H1 (cell line): Measurements from ENCODE around the gene CLCF1. TPM values are rescaled to one million over a fixed set of nuclear protein-coding genes. Genes with fewer than 3 reads are reported as not detected.

Source experiments
- CTCF ChIA-PET: fragments of 300-600 bp; sonication (Branson Sonifier 250); formaldehyde crosslinking; loops from one replicate; lab custom pipeline; 2021; ENCODE audit not compliant: partially characterized antibody; lab: Charles Lee
- POLR2A ChIA-PET: fragments of 300-600 bp; sonication (Branson Sonifier 250); formaldehyde crosslinking; loops from one replicate; lab custom pipeline; 2021; ENCODE audit warnings: inconsistent platforms; ENCODE audit not compliant: partially characterized antibody; lab: Charles Lee
- DNase-seq, 2 experiments: peaks; one replicate each; pipeline versions ENCODE4 v3.0.0 to v3.0.0-alpha.2; 2010 to 2022; ENCODE audit warnings: low spot score in 2 of 2, low read depth in 1 of 2, mixed read lengths in 1 of 2
- FAIRE-seq: peaks from 2 replicates; lab custom pipeline; 2011; peaks lifted over from hg19 to GRCh38; lab: Jason Lieb, UNC
- H2AFZ ChIP-seq: 2 replicates; pipeline ENCODE4 v1.8.1; 2012; ENCODE audit warnings: low read length, inconsistent platforms
- H2AK5ac ChIP-seq: 2 replicates; pipeline ENCODE4 v1.6.1; 2013; ENCODE audit warnings: low read depth, low read length
- H2BK120ac ChIP-seq: replicated peaks from 2 replicates; pipeline ENCODE3; 2013; ENCODE audit warnings: low read depth, low read length, inconsistent platforms
- H2BK12ac ChIP-seq: 2 replicates; pipeline ENCODE4 v1.6.1; 2013; ENCODE audit warnings: low read depth, low read length
- H2BK15ac ChIP-seq: 2 replicates; pipeline ENCODE4 v1.6.1; 2013; ENCODE audit warnings: low read length
- H2BK20ac ChIP-seq: 2 replicates; pipeline ENCODE4 v1.6.1; 2013; ENCODE audit warnings: low read length
- H2BK5ac ChIP-seq: 2 replicates; pipeline ENCODE4 v1.6.1; 2013; ENCODE audit warnings: low read depth, low read length
- H3K14ac ChIP-seq: 2 replicates; pipeline ENCODE4 v1.6.1; 2013; ENCODE audit warnings: inconsistent platforms; ENCODE audit not compliant: insufficient read length
- H3K18ac ChIP-seq: 2 replicates; pipeline ENCODE4 v1.6.1; 2013; ENCODE audit warnings: low read length; ENCODE audit errors: extremely low read depth
- H3K23ac ChIP-seq: 2 replicates; pipeline ENCODE4 v1.6.1; 2013; ENCODE audit warnings: inconsistent platforms; ENCODE audit not compliant: insufficient read length
- H3K23me2 ChIP-seq: 2 replicates; pipeline ENCODE4 v1.6.1; 2013; ENCODE audit warnings: low read depth, low read length
- H3K27ac ChIP-seq: 2 replicates; pipeline ENCODE4 v1.6.1; 2011; ENCODE audit warnings: low read depth, low read length, inconsistent platforms
- H3K27me3 ChIP-seq, 4 experiments: replicated peaks in 1 of 4; 1 replicate in 1 of 4; 2 replicates in 3 of 4; pipeline versions ENCODE4 v1.6.1 to v1.8.1; 2011 to 2013; ENCODE audit warnings: low read length in 3 of 4, mild to moderate bottlenecking in 3 of 4, inconsistent platforms in 2 of 4, mixed read lengths in 2 of 4, moderate library complexity in 1 of 4; ENCODE audit not compliant: control insufficient read depth in 3 of 4, insufficient read depth in 3 of 4; ENCODE audit errors: extremely low read depth in 1 of 4
- H3K36me3 ChIP-seq, 4 experiments: 2 replicates each; pipeline versions ENCODE4 v1.6.1 to v1.8.1; 2011 to 2013; ENCODE audit warnings: mild to moderate bottlenecking in 4 of 4, low read length in 3 of 4, moderate library complexity in 2 of 4, control low read depth in 1 of 4, inconsistent platforms in 1 of 4; ENCODE audit not compliant: insufficient read depth in 4 of 4, control insufficient read depth in 2 of 4
- H3K4ac ChIP-seq: replicated peaks from 2 replicates; pipeline ENCODE3; 2013; ENCODE audit warnings: low read length, low read depth, mixed read lengths, inconsistent platforms; ENCODE audit not compliant: insufficient read length
- H3K4me1 ChIP-seq, 4 experiments: replicated peaks in 1 of 4; 1 replicate in 1 of 4; 2 replicates in 3 of 4; pipeline versions ENCODE4 v1.6.1 to v1.8.1; 2011 to 2013; ENCODE audit warnings: low read length in 3 of 4, inconsistent platforms in 2 of 4, mixed read lengths in 1 of 4; ENCODE audit not compliant: insufficient read depth in 4 of 4, control insufficient read depth in 3 of 4
- H3K4me2 ChIP-seq, 2 experiments: 2 replicates each; pipeline versions ENCODE4 v1.6.1 to v1.8.1; 2011 to 2013; ENCODE audit warnings: low read depth in 2 of 2, low read length in 2 of 2, control low read depth in 1 of 2, inconsistent platforms in 1 of 2, mild to moderate bottlenecking in 1 of 2; ENCODE audit not compliant: insufficient read depth in 1 of 2
- H3K4me3 ChIP-seq, 4 experiments: fragments of 200-600, 300-600 bp in 1 of 4; sonication (generic), shearing (Covaris generic), sonication (Bioruptor Twin) in 1 of 4; 2 replicates each; pipeline versions ENCODE4 v1.5.1 to v1.8.1; 2011 to 2016; ENCODE audit warnings: low read length in 4 of 4, low read depth in 3 of 4, control low read depth in 2 of 4, inconsistent platforms in 2 of 4, mild to moderate bottlenecking in 2 of 4, mixed read lengths in 1 of 4, moderate library complexity in 1 of 4; ENCODE audit not compliant: insufficient read depth in 2 of 4; ENCODE audit errors: extremely low read depth in 1 of 4
- H3K56ac ChIP-seq: replicated peaks from 2 replicates; pipeline ENCODE3; 2013; ENCODE audit warnings: low read depth, mild to moderate bottlenecking, mixed read lengths, low read length, inconsistent platforms; ENCODE audit not compliant: insufficient read length
- H3K79me1 ChIP-seq: 2 replicates; pipeline ENCODE4 v1.6.1; 2013; ENCODE audit warnings: low read depth, low read length, control low read depth
- H3K79me2 ChIP-seq, 2 experiments: 2 replicates each; pipeline versions ENCODE4 v1.6.1 to v1.8.1; 2012 to 2013; ENCODE audit warnings: low read length in 2 of 2, mild to moderate bottlenecking in 2 of 2, inconsistent platforms in 1 of 2; ENCODE audit not compliant: insufficient read depth in 2 of 2, control insufficient read depth in 1 of 2
- H3K9ac ChIP-seq, 4 experiments: replicated peaks in 1 of 4; 1 replicate in 1 of 4; 2 replicates in 3 of 4; pipeline versions ENCODE4 v1.6.1 to v1.8.1; 2011 to 2013; ENCODE audit warnings: low read depth in 3 of 4, low read length in 3 of 4, control low read depth in 2 of 4, mild to moderate bottlenecking in 2 of 4, moderate library complexity in 2 of 4, inconsistent platforms in 1 of 4; ENCODE audit errors: extremely low read depth in 1 of 4
- H3K9me3 ChIP-seq, 2 experiments: 2 replicates each; pipeline versions ENCODE4 v1.6.1 to v1.8.1; 2012 to 2013; ENCODE audit warnings: mild to moderate bottlenecking in 2 of 2, moderate library complexity in 2 of 2, control low read depth in 1 of 2, inconsistent platforms in 1 of 2, low read depth in 1 of 2, low read length in 1 of 2, mixed read lengths in 1 of 2; ENCODE audit not compliant: insufficient read depth in 2 of 2
- H4K20me1 ChIP-seq, 2 experiments: replicated peaks in 1 of 2; 2 replicates each; pipeline versions ENCODE3 to v1.8.1; 2011 to 2013; ENCODE audit warnings: inconsistent platforms in 2 of 2, low read length in 2 of 2, mild to moderate bottlenecking in 1 of 2; ENCODE audit not compliant: insufficient read depth in 2 of 2, control insufficient read depth in 1 of 2
- H4K5ac ChIP-seq: 2 replicates; pipeline ENCODE4 v1.6.1; 2013; ENCODE audit warnings: low read length, low read depth, mixed read lengths, inconsistent platforms; ENCODE audit not compliant: insufficient read length
- H4K8ac ChIP-seq: 2 replicates; pipeline ENCODE4 v1.8.0; 2013; ENCODE audit warnings: mild to moderate bottlenecking, moderate library complexity, low read length, inconsistent platforms; ENCODE audit not compliant: insufficient read depth; ENCODE audit errors: extremely low read depth
- H4K91ac ChIP-seq: replicated peaks from 2 replicates; pipeline ENCODE3; 2013; ENCODE audit warnings: low read length, mixed read lengths, inconsistent platforms; ENCODE audit not compliant: insufficient read length
- SP1 ChIP-seq: IDR thresholded peaks from 2 replicates; pipeline ENCODE4 v1.6.1; 2011; ENCODE audit warnings: low read depth, low read length
- TAF1 ChIP-seq: IDR thresholded peaks from 2 replicates; pipeline ENCODE4 v1.6.1; 2011; ENCODE audit warnings: mild to moderate bottlenecking, low read depth, low read length
- TCF12 ChIP-seq: IDR thresholded peaks from 2 replicates; pipeline ENCODE4 v1.6.1; 2011; ENCODE audit warnings: low read depth, mild to moderate bottlenecking, low read length
- whole genome bisulfite sequencing, 2 experiments: shearing (Covaris generic) in 1 of 2; methylation state at CpG; one replicate each; pipeline versions ENCODE4 v1.1.6 to v1.1.7; 2013 to 2015; ENCODE audit warnings: low lambda C conversion rate in 2 of 2, mixed read lengths in 2 of 2, inconsistent platforms in 1 of 2, low coverage in 1 of 2, missing lambda C conversion rate in 1 of 2; ENCODE audit not compliant: insufficient replicate concordance in 2 of 2, insufficient coverage in 1 of 2, insufficient read length in 1 of 2; ENCODE audit errors: extremely low coverage in 1 of 2, missing lambda C conversion rate in 1 of 2; 5-methylcytosine and 5-hydroxymethylcytosine counted together
- polyA plus RNA-seq, 7 experiments: library from polyadenylated mRNA; depleted of rRNA in 3 of 7; stranded (reverse) in 5 of 7; unstranded in 2 of 7; fragments of >200 nt in 5 of 7; fragments of 200-250 nt in 2 of 7; gene quantifications; 1 replicate in 5 of 7; 2 replicates in 1 of 7; 4 replicates in 1 of 7; pipeline versions ENCODE4 v1.2.1 to v1.2.3, GENCODE V29; 2011 to 2013; ENCODE audit warnings: missing spikeins in 2 of 7, mixed read lengths in 2 of 7
- total RNA-seq: library from RNA; stranded (reverse); fragmentation: NEBNext Ultra II Directional; extraction: Animal tissue kit (Norgen Biotek cat#: 25700); gene quantifications from 2 replicates; pipeline ENCODE4 v1.2.1, GENCODE V29; 2021

Gene CLCF1
- total and polyA plus RNA-seq, 2 of the 8 experiments (the other 6 are each of a cell fraction or from before 2014, with no cell fraction given): 0.32 to 1.2 TPM

DNA sequence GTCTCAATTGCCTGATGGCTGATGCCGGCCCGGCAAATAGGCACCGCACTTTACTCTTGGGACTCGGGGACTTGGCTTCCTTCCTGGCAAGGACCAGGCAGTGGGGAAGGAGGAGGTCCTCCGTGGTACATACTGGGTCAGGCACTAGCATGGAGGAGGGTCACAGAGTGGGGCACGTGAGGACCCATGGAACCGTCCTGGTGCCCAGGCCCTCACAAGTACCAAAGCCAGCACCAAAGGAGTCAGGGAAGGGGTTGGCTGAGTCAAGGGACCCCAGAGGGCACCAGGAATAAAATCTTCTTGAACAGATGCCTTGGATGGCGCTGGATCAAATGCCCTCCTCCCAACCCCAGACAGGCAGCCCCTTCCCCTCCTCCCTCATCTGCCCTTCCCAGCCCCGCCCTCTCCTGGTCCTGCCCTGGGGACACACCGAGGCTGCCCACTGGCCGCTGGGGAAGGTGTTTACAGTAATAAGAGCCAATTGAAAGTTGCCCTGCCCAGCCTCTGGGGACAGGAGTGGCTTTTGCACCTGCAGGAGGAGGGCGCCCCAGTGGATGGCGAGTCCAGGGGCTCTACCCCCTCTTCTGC is 36.5 kb upstream of the CLCF1 start:
- Histone ChIP-seq H3K56ac (no peak overlapping the region), H2BK12ac (peak overlapping the region; percentile 87; the same call in 1 of the 2 replicates), H3K23ac (no peak overlapping the region), H3K9ac (no peak overlapping the region), H3K18ac (peak overlapping the region; percentile 71), H3K9me3 (no peaks in the 10 kb centered on the region), H2BK20ac (no peak overlapping the region), H3K4me1 (peaks cover 0 to 11% (median 7%) of the 10 kb centered on the region in 4 experiments; a peak in 5 of 7 replicates), H3K36me3 (no peaks in the 10 kb centered on the region), H4K20me1 (no peaks in the 10 kb centered on the region), H3K4ac (peak overlapping the region; percentile 60), H2BK120ac (no peak overlapping the region), H4K8ac (peak overlapping the region; percentile 73), H3K27ac (no peak overlapping the region), H2BK15ac (peak overlapping the region; percentile 98; the same call in 1 of the 2 replicates), H4K91ac (peak overlapping the region; percentile 96), H3K14ac (no peak overlapping the region), H3K79me1 (no peaks in the 10 kb centered on the region), H3K4me2 (peak overlapping the region; percentile 23 to 36; a peak in 2 of 4 replicates), H2BK5ac (peak overlapping the region; percentile 44; the same call in 1 of the 2 replicates), H3K23me2 (no peaks in the 10 kb centered on the region), H2AFZ (no peak overlapping the region; the same call in 1 of the 2 replicates), H4K5ac (peak overlapping the region; percentile 69), H3K79me2 (no peaks in the 10 kb centered on the region), H2AK5ac (0 out of 2 replicates have a peak overlapping the region, but pooled peaks have one; percentile 6), H3K4me3 (no peak overlapping the region), H3K27me3 (peaks cover 0 to 16% (median 5%) of the 10 kb centered on the region in 4 experiments; a peak in 4 of 7 replicates)
- WGBS, 2 experiments: 60% methylated on average over 10 of the region's 13 CpGs; no CpG with 5 or more reads in 1 of the 2 experiments
- DNase-seq (peak; percentile 56 to 80), FAIRE-seq (no peak)
- TF ChIP-seq TAF1 (0 out of 2 replicates have a peak, but pooled peaks have one; percentile 32), TCF12 (no peak), SP1 (peak; percentile 25; the same call in 1 of the 2 replicates)
- CTCF ChIA-PET: no interaction called here
- POLR2A ChIA-PET: interaction anchor here (1.2 kb wide), 1 partner anchor 9 kb away, joined by 6 read pairs; no protein-coding TSS in a partner anchor
